Smooth muscle cell of the brain vasculature (primary cell): ENCODE data around the gene SLC9A9.
"Not testable (repeated sequence)": the region's sequence is repeated elsewhere in the genome, so short reads cannot be mapped to it uniquely, and the experiment has no call there.

Experiments used
- DNase-seq: peaks from one replicate; pipeline ENCODE4 v3.0.0-alpha.2; 2012; ENCODE audit warnings: low read depth, low spot score

Gene SLC9A9

GRCh38 chr3:143810166-143810952 lies 37.9 kb downstream of the SLC9A9 start:
- DNase-seq = no peak

DNA sequence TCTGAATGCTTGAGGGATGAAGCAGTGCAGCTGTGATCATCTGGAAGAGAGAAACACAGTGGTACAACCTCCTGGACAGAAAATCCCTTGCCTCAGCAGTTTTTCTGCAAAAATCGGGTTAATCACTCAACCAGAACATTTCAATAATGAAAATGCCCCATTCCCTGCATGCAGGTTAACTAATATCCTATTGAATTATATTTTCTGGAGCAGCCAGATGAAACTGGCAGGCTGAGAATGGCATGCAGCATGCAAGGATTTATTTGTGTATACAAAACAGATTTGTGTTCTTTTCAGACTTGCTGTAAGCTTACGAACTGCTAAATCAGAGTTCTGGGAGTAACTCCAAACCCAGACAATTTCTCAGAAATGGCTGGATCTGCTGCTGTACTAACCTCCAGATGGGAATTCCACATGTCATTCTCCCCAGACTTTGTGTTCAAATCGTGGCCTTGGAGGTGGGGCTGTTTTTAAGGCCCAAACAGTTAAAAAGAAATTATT lies 39.1 kb downstream of the SLC9A9 start:
- DNase-seq = no peak

DNA sequence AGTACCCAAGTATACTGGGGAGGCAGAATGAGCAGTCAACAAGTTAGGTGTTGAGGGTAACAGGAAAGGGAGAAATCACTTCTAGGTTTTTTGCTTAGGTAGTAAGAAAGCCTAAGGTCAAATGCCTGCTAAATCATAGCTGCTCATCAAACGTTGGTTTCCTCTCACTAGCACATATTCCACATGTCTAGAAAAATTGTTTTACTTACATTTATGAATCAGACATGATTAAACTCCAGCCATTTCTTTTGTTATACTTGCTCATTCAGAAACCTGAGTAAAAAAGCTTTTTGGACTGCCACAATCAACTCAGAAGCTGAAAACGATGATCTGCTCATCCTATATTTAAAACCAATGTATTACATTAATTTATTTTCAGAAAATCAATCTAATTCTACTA lies 40.2 kb downstream of the SLC9A9 start:
- no peak for DNase-seq

DNA sequence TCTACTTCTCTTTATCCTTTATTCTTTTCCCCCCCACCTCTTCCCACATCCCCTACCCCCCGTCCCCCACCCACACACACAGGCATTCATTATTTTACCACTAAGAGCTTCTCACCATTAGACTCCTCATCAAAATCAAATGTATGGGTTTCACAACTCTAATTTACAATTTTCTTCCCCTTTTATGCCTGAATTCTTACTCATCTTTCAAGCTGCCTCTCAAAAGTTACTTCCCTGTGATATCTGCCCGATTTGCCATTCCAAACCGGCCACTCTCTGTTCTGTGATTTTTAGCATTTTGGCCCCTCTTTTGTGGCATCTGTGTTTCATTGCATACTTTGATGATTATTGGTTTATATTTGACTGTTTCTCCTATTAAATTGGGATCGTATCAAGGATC lies 42.2 kb downstream of the SLC9A9 start:
- no peak for DNase-seq

- DNase-seq = not testable (repeated sequence)
Measured at GRCh38 chr3:143805476-143805875, 42.8 kb downstream of the SLC9A9 start.

DNA sequence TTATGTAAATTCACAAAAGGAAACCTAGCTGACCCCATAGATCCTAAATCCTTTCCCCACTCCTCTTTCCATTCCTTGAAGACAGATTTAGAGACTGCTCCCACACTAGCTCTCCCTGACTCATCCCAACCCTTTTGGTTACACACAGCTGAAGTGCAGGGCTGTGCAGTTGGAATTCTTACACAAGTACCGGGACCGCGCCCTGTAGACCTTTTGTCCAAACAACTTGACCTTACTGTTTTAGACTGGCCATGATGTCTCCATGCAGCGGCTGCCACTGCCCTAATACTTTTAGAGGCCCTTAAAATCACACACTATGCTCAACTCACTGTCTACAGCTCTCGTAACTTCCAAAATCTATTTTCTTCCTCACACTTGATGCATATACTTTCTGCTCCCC lies 47.2 kb downstream of the SLC9A9 start:
- DNase-seq = not testable (repeated sequence)

- DNase-seq = not testable (repeated sequence)
Measured at GRCh38 chr3:143798151-143798550, 50.1 kb downstream of the SLC9A9 start.

GRCh38 chr3:143795874-143796273 lies 52.4 kb downstream of the SLC9A9 start:
- no peak for DNase-seq

- DNase-seq = no peak
Measured at GRCh38 chr3:143794793-143795462, 53.3 kb downstream of the SLC9A9 start.

GRCh38 chr3:143793971-143794370 lies 54.3 kb downstream of the SLC9A9 start:
- no peak for DNase-seq

DNA sequence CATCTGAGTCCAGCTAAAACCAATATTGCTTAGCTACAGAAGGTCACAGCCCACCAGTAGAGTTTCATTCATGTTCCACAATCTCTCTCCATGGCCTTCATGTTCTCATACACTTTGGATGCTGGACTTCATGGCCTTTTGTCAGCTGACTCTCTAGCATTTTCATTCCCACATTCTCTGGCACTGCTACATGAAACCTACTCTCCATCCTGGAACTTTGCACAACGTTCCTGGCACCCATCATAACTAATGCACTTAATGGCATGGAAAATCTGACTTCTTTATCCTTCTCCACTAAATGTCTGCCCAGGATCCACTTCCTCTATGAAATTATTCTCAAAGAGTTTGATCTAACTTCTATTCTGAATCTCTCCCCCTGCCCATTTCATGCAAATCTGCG lies 56.9 kb downstream of the SLC9A9 start:
- no peak for DNase-seq

DNA sequence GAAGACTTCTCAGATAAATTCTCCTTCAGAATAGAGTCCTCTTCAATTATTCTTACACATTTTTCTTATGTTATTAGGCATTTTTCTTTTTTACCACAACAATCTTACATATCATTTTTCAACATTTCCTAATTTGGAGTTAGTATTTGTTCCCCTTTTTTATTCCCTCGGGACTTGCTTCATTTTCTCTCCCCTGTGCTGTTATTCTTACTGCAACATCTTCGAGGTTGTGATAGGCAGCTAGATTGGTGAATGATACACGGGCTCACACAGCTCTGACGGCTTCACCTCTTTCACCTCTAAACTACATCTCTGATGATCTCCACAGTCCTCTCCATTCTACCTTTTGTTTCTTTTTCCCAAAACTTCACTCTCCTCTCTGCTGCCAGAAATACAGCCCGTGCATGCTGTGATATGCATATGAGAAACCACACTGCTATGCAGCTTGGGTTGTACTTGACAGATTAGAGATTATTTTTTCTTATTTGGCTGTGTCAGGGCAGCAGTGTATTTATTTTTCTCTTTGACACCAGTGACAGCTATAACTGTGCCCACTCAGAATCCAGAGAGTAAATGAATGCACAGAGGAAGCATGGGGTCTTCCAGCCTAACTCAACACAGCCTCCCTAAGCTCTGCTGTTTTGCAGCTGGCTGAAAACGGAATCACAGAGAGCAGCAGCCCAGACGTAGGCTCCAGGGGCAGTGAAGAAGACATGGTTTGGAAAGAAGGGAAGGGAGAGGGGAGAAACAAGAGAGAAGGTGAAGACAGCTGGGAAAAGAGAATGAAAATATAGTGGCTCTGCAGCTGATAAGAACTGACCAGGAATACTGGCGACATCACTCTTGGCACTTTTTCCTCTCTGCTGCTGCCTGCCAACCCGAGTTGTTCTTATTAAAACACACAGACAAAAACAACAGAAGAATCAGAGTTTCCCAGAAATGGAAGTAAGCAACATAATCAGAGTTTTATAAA lies 61.8 kb downstream of the SLC9A9 start:
- DNase-seq = no peak

GRCh38 chr3:143784446-143784845 lies 63.8 kb downstream of the SLC9A9 start:
- DNase-seq = no peak

GRCh38 chr3:143783851-143784370 lies 64.4 kb downstream of the SLC9A9 start:
- peak; percentile 46 for DNase-seq

DNA sequence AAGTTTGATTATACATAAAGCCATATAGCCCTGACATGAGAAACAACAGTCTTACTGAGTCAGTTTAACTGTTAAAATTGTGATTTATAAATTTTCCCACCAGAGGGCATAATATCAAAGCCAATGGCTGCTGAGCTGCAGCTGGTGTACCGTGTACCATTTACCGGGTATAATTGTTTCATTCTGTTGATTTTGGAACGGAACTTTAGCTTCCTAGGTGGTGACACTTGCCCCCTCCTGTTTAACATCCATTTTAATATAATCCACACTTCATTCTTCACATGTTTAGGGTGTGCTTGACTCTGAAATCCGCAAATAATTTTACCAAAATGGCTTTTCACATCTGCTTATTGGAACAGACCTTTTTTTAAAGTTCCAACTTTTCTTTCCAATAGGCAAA lies 72.8 kb downstream of the SLC9A9 start:
- no peak for DNase-seq

- no peak for DNase-seq
Measured at GRCh38 chr3:143771939-143772338, 76.3 kb downstream of the SLC9A9 start.

DNA sequence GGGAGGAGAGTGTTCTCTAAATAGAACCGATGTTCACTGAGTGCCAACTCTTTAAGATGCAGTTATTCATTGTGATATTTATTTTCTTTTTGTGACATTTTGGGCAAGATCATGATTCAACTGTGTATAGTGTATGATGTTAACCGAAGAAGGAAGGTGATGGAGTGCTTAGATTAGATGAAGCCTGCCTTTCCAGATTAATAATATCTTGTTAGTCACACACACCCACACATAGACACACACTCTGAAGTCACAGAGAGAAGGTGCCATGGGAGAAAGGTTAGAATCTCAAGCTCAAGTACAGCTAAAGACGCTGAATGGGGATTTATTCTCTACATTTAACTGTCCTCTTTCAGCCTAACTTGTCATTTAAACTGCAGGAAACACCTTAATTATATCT lies 77.0 kb downstream of the SLC9A9 start:
- no peak for DNase-seq

DNA sequence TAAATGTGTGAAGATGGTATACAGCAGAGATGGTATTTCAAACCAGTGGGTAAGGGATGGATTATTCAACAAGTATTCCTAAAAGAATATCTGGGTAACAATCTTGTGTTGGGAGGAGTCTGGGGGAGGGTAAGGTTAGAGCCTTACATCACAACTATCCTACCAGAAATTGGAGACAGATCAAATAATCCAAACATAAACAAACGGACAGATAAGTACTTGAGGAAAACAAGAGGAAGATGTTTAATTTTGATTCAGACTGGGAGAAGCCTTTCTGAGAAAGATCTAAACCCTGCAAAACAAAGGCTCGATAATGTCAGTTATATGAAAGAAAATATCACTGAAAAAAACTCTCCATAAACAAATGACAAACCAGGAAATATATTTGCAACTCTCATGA lies 77.9 kb downstream of the SLC9A9 start:
- no peak for DNase-seq

DNA sequence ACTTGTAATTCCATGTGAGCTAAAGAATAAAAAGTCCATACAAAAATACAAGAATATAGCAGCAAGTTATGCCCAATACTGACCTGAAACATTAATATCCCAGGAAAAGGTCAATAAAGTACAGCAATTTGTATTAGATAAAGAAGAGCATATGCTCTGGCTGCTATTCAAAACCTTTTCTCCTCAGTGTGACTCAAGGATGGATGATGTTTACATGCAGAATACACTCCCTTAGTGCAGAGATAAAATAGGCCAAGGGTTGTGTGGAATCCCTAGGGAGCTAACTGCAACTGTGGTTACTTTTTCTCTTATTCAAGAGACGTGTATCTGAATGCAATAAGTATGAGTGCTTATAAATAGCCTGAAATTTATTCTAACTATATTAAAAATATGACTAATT lies 78.7 kb downstream of the SLC9A9 start:
- peak; percentile 67 for DNase-seq

GRCh38 chr3:143764840-143765239 lies 83.4 kb downstream of the SLC9A9 start:
- DNase-seq = no peak

DNA sequence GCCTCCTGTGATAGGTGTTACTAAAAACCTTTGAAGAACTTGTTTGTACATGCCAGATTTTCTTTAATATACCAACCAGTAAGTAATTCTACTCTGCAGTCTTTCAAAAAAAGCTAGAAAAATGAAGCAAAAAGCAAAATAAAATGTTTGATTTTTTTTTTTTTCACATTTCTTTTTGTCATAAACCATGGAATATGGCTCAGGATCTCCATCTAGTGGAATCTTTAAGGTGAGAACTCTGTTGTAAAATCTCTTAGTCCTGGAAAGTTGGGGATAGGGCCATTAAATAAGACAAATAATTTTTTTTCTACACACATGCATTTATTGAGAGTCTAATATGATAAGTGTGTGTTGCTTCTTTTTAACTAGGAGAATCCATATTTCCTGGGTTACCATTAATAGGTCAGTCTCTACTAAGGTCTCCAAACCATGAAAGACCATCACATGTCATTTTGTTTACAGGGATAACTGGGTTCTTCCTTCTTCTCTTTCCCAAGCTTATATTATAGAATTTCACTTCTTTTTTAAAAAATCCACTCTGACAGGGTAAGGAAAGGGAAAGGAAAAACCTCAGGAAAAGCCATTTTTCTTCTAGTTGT lies 84.6 kb downstream of the SLC9A9 start:
- no peak for DNase-seq
